Hepatocyte (in vitro differentiated cells): ENCODE results near the gene NDFIP2. TPM values are rescaled to one million over a fixed set of nuclear protein-coding genes. Genes with fewer than 3 reads are reported as not detected.
"Not testable (repeated sequence)": the region's sequence is repeated elsewhere in the genome, so short reads cannot be mapped to it uniquely, and the experiment has no call there.

Experiments used
- DNase-seq: peaks from one replicate; pipeline ENCODE4 v3.0.0-alpha.2; 2016; ENCODE audit warnings: low spot score
- H2AFZ ChIP-seq: fragments of 200-600 bp; sonication (generic); 2 replicates; pipeline ENCODE4 v1.6.0; 2016; ENCODE audit warnings: antibody characterized with exemption, mild to moderate bottlenecking
- H3K27ac ChIP-seq: fragments of 200-600 bp; sonication (generic); 2 replicates; pipeline ENCODE4 v1.5.1; 2016; ENCODE audit warnings: mild to moderate bottlenecking
- H3K27me3 ChIP-seq: fragments of 200-600 bp; sonication (generic); 2 replicates; pipeline ENCODE4 v1.6.1; 2016
- H3K36me3 ChIP-seq: fragments of 200-600 bp; sonication (generic); replicated peaks from 2 replicates; pipeline ENCODE4 v1.5.1; 2016; ENCODE audit warnings: low read depth; ENCODE audit not compliant: insufficient read depth
- H3K4me1 ChIP-seq: fragments of 200-600 bp; sonication (generic); 2 replicates; pipeline ENCODE4 v1.5.1; 2016; ENCODE audit warnings: mild to moderate bottlenecking, moderate library complexity; ENCODE audit not compliant: insufficient read depth
- H3K4me2 ChIP-seq: fragments of 200-600 bp; sonication (generic); 2 replicates; pipeline ENCODE4 v1.6.0; 2016
- H3K4me3 ChIP-seq: fragments of 200-600 bp; sonication (generic); 2 replicates; pipeline ENCODE4 v1.5.1; 2016; ENCODE audit warnings: mild to moderate bottlenecking
- H3K79me2 ChIP-seq: fragments of 200-600 bp; sonication (generic); 2 replicates; pipeline ENCODE4 v1.6.0; 2017; ENCODE audit warnings: mild to moderate bottlenecking
- H3K9me2 ChIP-seq: fragments of 200-600 bp; sonication (generic); replicated peaks from 2 replicates; pipeline ENCODE4 v1.6.0; 2017; ENCODE audit warnings: mild to moderate bottlenecking; ENCODE audit not compliant: insufficient read depth
- H3K9me3 ChIP-seq: fragments of 200-600 bp; sonication (generic); 2 replicates; pipeline ENCODE4 v1.5.1; 2016; ENCODE audit warnings: low read depth, mild to moderate bottlenecking
- H4K20me1 ChIP-seq: fragments of 200-600 bp; sonication (generic); 2 replicates; pipeline ENCODE4 v1.6.0; 2016; ENCODE audit warnings: mild to moderate bottlenecking; ENCODE audit not compliant: insufficient read depth, poor library complexity, severe bottlenecking
- EZH2 ChIP-seq: fragments of 200-600 bp; sonication (generic); IDR thresholded peaks from 2 replicates; pipeline ENCODE4 v1.6.1; 2016; ENCODE audit warnings: antibody characterized with exemption, mild to moderate bottlenecking, borderline replicate concordance
- EZH2phosphoT487 ChIP-seq: fragments of 200-600 bp; sonication (generic); IDR thresholded peaks from one replicate; pipeline ENCODE4 v1.6.1; 2018; ENCODE audit warnings: antibody characterized with exemption, mild to moderate bottlenecking, low read depth, moderate library complexity; ENCODE audit not compliant: unreplicated experiment, severe bottlenecking
- WGBS: methylation state at CpG from one replicate; pipeline ENCODE4 v1.1.6; 2016; ENCODE audit warnings: low lambda C conversion rate; ENCODE audit errors: missing lambda C conversion rate; 5-methylcytosine and 5-hydroxymethylcytosine counted together
- polyA plus RNA-seq: library from polyadenylated mRNA; unstranded; fragments of >200 nt; fragmentation: Nextera tagmentation; extraction: Ambion mirVana; gene quantifications from 2 replicates; pipeline ENCODE4 v1.2.1, GENCODE V29; 2016
- total RNA-seq: library from RNA; depleted of rRNA; stranded (reverse); fragments of >200 nt; gene quantifications from 2 replicates; pipeline ENCODE4 v1.2.3, GENCODE V29; 2014
- TF ChIP-seq, protein P1 (sequence below): fragments of 200-600 bp; sonication (generic); IDR thresholded peaks from 2 replicates; pipeline ENCODE4 v1.5.1; 2016; ENCODE audit warnings: antibody characterized with exemption, mild to moderate bottlenecking; ENCODE audit not compliant: poor library complexity

The NDFIP2 gene
- total and polyA plus RNA-seq, 2 experiments from 2014 or later = 54.4 to 80.2 TPM

GRCh38 chr13:79593641-79594275, 112.8 kb downstream of the NDFIP2 start:
- no peaks in the 10 kb centered on the region for H3K27me3 ChIP-seq
- H3K27ac ChIP-seq = no peak overlapping the region
- no peaks in the 10 kb centered on the region for H3K79me2 ChIP-seq
- 80% methylated on average over 2 of the region's 2 CpGs for WGBS
- H3K4me2 ChIP-seq = no peak overlapping the region
- H2AFZ ChIP-seq = no peak overlapping the region
- H3K9me2 ChIP-seq = no peaks in the 10 kb centered on the region
- H3K36me3 ChIP-seq = no peaks in the 10 kb centered on the region
- H3K4me3 ChIP-seq = no peak overlapping the region
- H3K4me1 ChIP-seq = no peaks in the 10 kb centered on the region
- TF ChIP-seq EZH2 = no peak
- no peak for TF ChIP-seq EZH2phosphoT487
- TF ChIP-seq, protein P1, sequence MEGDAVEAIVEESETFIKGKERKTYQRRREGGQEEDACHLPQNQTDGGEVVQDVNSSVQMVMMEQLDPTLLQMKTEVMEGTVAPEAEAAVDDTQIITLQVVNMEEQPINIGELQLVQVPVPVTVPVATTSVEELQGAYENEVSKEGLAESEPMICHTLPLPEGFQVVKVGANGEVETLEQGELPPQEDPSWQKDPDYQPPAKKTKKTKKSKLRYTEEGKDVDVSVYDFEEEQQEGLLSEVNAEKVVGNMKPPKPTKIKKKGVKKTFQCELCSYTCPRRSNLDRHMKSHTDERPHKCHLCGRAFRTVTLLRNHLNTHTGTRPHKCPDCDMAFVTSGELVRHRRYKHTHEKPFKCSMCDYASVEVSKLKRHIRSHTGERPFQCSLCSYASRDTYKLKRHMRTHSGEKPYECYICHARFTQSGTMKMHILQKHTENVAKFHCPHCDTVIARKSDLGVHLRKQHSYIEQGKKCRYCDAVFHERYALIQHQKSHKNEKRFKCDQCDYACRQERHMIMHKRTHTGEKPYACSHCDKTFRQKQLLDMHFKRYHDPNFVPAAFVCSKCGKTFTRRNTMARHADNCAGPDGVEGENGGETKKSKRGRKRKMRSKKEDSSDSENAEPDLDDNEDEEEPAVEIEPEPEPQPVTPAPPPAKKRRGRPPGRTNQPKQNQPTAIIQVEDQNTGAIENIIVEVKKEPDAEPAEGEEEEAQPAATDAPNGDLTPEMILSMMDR = no peak
- H4K20me1 ChIP-seq = no peaks in the 10 kb centered on the region
- no peaks in the 10 kb centered on the region for H3K9me3 ChIP-seq
- no peak for DNase-seq

DNA sequence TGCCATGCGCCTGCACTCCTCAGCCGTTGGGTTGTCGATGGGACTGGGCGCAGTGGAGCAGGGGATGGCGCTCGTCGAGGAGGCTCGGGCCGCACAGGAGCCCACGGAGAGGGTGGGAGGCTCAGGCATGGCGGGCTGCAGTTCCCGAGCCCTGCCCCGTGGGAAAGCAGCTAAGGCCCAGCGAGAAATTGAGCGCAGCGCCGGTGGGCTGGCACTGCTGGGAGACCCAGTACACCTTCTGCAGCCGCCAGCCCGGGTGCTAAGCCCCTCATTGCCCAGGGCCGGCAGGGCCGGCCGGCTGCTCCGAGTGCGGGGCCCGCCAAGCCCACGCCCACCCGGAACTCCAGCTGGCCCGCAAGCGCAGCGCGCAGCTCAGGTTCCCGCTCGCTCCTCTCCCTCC, 119.2 kb downstream of the NDFIP2 start:
- not testable (repeated sequence) for H3K4me1 ChIP-seq, H3K79me2 ChIP-seq, DNase-seq, H3K4me2 ChIP-seq, H3K9me3 ChIP-seq, H3K27ac ChIP-seq, H3K27me3 ChIP-seq, H4K20me1 ChIP-seq, H3K4me3 ChIP-seq, H3K9me2 ChIP-seq, H3K36me3 ChIP-seq, H2AFZ ChIP-seq
- 95% methylated on average over 31 of the region's 33 CpGs for WGBS

- Histone ChIP-seq H3K9me3 (no peaks in the 10 kb centered on the region), H3K27me3 (no peaks in the 10 kb centered on the region), H3K36me3 (no peaks in the 10 kb centered on the region), H3K9me2 (no peaks in the 10 kb centered on the region), H3K79me2 (no peaks in the 10 kb centered on the region), H3K4me3 (no peak overlapping the region), H3K4me2 (no peak overlapping the region), H2AFZ (no peak overlapping the region), H4K20me1 (no peaks in the 10 kb centered on the region), H3K27ac (no peak overlapping the region), H3K4me1 (no peaks in the 10 kb centered on the region)
- WGBS = 68% methylated on average over 2 of the region's 2 CpGs
- no peak for TF ChIP-seq EZH2phosphoT487
- TF ChIP-seq, protein P1 = no peak
- no peak for TF ChIP-seq EZH2
- no peak for DNase-seq
Measured at GRCh38 chr13:79602936-79603335, 122.0 kb downstream of the NDFIP2 start.

- DNase-seq = no peak
- Histone ChIP-seq H3K27ac (no peak overlapping the region), H4K20me1 (no peaks in the 10 kb centered on the region), H3K4me3 (no peak overlapping the region), H3K36me3 (no peaks in the 10 kb centered on the region), H3K79me2 (no peaks in the 10 kb centered on the region), H3K9me3 (no peaks in the 10 kb centered on the region), H3K27me3 (no peaks in the 10 kb centered on the region), H3K9me2 (no peaks in the 10 kb centered on the region), H2AFZ (no peak overlapping the region), H3K4me1 (no peaks in the 10 kb centered on the region), H3K4me2 (no peak overlapping the region)
- 11% methylated on average over 2 of the region's 2 CpGs for WGBS
- TF ChIP-seq, protein P1 = no peak
- TF ChIP-seq EZH2phosphoT487 (no peak), EZH2 (no peak)
Measured at GRCh38 chr13:79604752-79605151, 123.8 kb downstream of the NDFIP2 start.

Other genes with a start within 250 kb of the NDFIP2 start
- 38.8 and 45.9 TPM in 2 replicates for gene RBM26, start 74.9 kb upstream of the NDFIP2 start, total RNA-seq
- gene RBM26, start 74.9 kb upstream of the NDFIP2 start, polyA plus RNA-seq = 17.5 and 19.3 TPM in 2 replicates